Lower lobe of right lung (tissue), 2 donors: ENCODE data around the gene IMPDH2. TPM values are rescaled to one million over a fixed set of nuclear protein-coding genes. Genes with fewer than 3 reads are reported as not detected.

Source experiments
- ATAC-seq, 2 donors: fragments of 200-7000 bp; cut with Tn5 transposase; one replicate each; pipeline ENCODE4 v1.9.1; 2020 to 2022; ENCODE audit warnings: mild to moderate bottlenecking in 2 of 2, moderate library complexity in 2 of 2
- DNase-seq: peaks from one replicate; pipeline ENCODE4 v3.0.0-alpha.2; 2020
- H3K27ac ChIP-seq: fragments of 200-600 bp; one replicate; pipeline ENCODE4 v1.8.0; 2022
- H3K27me3 ChIP-seq: fragments of 200-600 bp; one replicate; pipeline ENCODE4 v1.8.0; 2022; ENCODE audit warnings: low read depth
- H3K36me3 ChIP-seq: fragments of 200-600 bp; one replicate; pipeline ENCODE4 v1.8.0; 2022; ENCODE audit warnings: mild to moderate bottlenecking
- H3K4me1 ChIP-seq: fragments of 200-600 bp; one replicate; pipeline ENCODE4 v1.8.0; 2022
- H3K4me3 ChIP-seq: fragments of 200-600 bp; one replicate; pipeline ENCODE4 v1.8.0; 2022; ENCODE audit warnings: mild to moderate bottlenecking
- H3K9me3 ChIP-seq: fragments of 200-600 bp; one replicate; pipeline ENCODE4 v1.8.0; 2022
- intact Hi-C: fragments of 100-400 bp; cut with DNase I; formaldehyde crosslinking; loops from one replicate; pipeline ENCODE4 v1.11.0; 2022
- total RNA-seq: library from RNA; stranded (reverse); fragmentation: NEBNext Ultra II Directional; extraction: Animal tissue kit (Norgen Biotek cat#: 25700); gene quantifications from one replicate; pipeline ENCODE4 v1.2.1, GENCODE V29; 2021
- TF ChIP-seq, protein P1 (sequence below): fragments of 200-600 bp; IDR thresholded peaks from one replicate; pipeline ENCODE4 v1.8.0; 2022; ENCODE audit warnings: antibody characterized with exemption, mild to moderate bottlenecking
- donor health status: DM: no; HTN: yes; CAD: no; lungs with severe emphysema.

IMPDH2 gene
- total RNA-seq, 1 donor from 2014 or later: 112 TPM

- peak within 1 kb of the TSS; percentile 98 for H3K4me3 ChIP-seq
- no peaks in the 10 kb centered on the region for H3K27me3 ChIP-seq
- peak within 1 kb of the TSS; percentile 88 for H3K27ac ChIP-seq
- peaks cover 40% of the 10 kb centered on the region for H3K36me3 ChIP-seq
- TF ChIP-seq, protein P1, sequence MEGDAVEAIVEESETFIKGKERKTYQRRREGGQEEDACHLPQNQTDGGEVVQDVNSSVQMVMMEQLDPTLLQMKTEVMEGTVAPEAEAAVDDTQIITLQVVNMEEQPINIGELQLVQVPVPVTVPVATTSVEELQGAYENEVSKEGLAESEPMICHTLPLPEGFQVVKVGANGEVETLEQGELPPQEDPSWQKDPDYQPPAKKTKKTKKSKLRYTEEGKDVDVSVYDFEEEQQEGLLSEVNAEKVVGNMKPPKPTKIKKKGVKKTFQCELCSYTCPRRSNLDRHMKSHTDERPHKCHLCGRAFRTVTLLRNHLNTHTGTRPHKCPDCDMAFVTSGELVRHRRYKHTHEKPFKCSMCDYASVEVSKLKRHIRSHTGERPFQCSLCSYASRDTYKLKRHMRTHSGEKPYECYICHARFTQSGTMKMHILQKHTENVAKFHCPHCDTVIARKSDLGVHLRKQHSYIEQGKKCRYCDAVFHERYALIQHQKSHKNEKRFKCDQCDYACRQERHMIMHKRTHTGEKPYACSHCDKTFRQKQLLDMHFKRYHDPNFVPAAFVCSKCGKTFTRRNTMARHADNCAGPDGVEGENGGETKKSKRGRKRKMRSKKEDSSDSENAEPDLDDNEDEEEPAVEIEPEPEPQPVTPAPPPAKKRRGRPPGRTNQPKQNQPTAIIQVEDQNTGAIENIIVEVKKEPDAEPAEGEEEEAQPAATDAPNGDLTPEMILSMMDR: no peak
- H3K4me1 ChIP-seq: peaks cover 41% of the 10 kb centered on the region
- intact Hi-C loops: no loop called here
- DNase-seq (peak; percentile 79), ATAC-seq (peak; percentile 25 to 30)
- no peaks in the 10 kb centered on the region for H3K9me3 ChIP-seq
Observed at GRCh38 chr3:49017971-49018706, 11.1 kb downstream of the IMPDH2 start, which contains the start of gene DALRD3. DALRD3 (minus strand) TSS chr3:49018580; CDS start chr3:49018564, 16 bp downstream.

- no peak for DNase-seq
- peaks cover 43% of the 10 kb centered on the region for H3K36me3 ChIP-seq
- no peaks in the 10 kb centered on the region for H3K27me3 ChIP-seq
- H3K27ac ChIP-seq: peak overlapping the region; percentile 88
- no peaks in the 10 kb centered on the region for H3K9me3 ChIP-seq
- TF ChIP-seq, protein P1: no peak
- H3K4me1 ChIP-seq: peaks cover 34% of the 10 kb centered on the region
- H3K4me3 ChIP-seq: peak overlapping the region; percentile 98
- ATAC-seq: no peak
- intact Hi-C loops: no loop called here
Observed at GRCh38 chr3:49017229-49017970, 11.8 kb downstream of the IMPDH2 start.

GRCh38 chr3:49016414-49017228 lies 12.6 kb downstream of the IMPDH2 start:
- ATAC-seq (no peak), DNase-seq (no peak)
- Histone ChIP-seq H3K27me3 (no peaks in the 10 kb centered on the region), H3K4me1 (peaks cover 34% of the 10 kb centered on the region), H3K9me3 (no peaks in the 10 kb centered on the region), H3K36me3 (peaks cover 51% of the 10 kb centered on the region), H3K4me3 (no peak overlapping the region), H3K27ac (no peak overlapping the region)
- intact Hi-C loops: no loop called here
- TF ChIP-seq, protein P1: no peak

DNA sequence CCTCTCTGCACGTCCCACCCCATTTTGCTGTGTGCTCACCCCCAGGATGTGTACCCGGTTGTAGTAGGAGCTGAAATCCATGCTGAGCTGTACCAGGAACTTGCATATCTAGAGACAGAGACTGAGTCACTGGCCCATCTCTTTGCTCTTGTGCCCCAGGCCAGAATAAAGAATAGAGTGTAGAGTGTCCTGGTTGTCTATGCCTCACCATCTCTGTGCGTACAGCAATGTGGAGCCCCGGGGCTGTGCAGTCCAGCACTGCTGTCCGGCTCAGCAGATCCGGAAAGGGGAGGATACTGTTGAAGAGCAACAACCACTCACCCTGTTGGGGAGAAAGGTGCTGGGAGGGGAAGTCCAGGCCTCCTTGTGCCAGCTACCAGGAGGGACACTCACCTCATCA lies 13.4 kb downstream of the IMPDH2 start:
- peaks cover 34% of the 10 kb centered on the region for H3K4me1 ChIP-seq
- no peaks in the 10 kb centered on the region for H3K27me3 ChIP-seq
- TF ChIP-seq, protein P1: no peak
- ATAC-seq (no peak), DNase-seq (no peak)
- H3K36me3 ChIP-seq: peaks cover 57% of the 10 kb centered on the region
- no peak overlapping the region for H3K27ac ChIP-seq
- no peak overlapping the region for H3K4me3 ChIP-seq
- intact Hi-C loops: no loop called here
- H3K9me3 ChIP-seq: no peaks in the 10 kb centered on the region

DNA sequence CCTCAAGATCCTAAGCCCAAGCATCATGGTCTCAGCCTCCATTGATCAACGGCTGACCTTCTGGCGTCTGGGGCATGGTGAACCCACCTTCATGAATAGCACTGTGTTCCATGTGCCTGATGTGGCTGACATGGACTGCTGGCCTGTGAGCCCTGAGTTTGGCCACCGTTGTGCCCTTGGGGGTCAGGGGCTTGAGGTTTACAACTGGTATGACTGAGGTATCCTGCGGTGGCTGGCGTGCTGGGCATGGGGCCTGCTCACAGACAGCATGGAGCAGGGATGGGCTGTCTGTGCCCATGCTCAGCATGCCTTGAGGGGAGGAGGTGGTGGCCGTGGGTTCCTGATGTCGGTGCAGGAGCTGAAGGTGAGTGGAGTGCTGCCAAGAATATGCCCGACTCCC lies 14.1 kb downstream of the IMPDH2 start:
- Histone ChIP-seq H3K4me1 (peaks cover 29% of the 10 kb centered on the region), H3K36me3 (peaks cover 57% of the 10 kb centered on the region), H3K27me3 (no peaks in the 10 kb centered on the region), H3K4me3 (no peak overlapping the region), H3K27ac (no peak overlapping the region), H3K9me3 (no peaks in the 10 kb centered on the region)
- TF ChIP-seq, protein P1: no peak
- intact Hi-C loops: no loop called here
- DNase-seq: no peak
- ATAC-seq: no peak
